Midbrain (tissue), 1 donor: ENCODE results near the gene EFNA3.
"Not testable (repeated sequence)": the region's sequence is repeated elsewhere in the genome, so short reads cannot be mapped to it uniquely, and the experiment has no call there.

ENCODE experiments used
- DNase-seq: peaks from one replicate; lab custom pipeline; 2025; lab: John Stamatoyannopoulos, UW

The EFNA3 gene

GRCh38 chr1:155110826-155111225 is 32.2 kb downstream of the EFNA3 start:
- no peak for DNase-seq

- DNase-seq: no peak
Measured at GRCh38 chr1:155113450-155113980, 34.9 kb downstream of the EFNA3 start.

- no peak for DNase-seq
Measured at GRCh38 chr1:155116113-155116764, 37.6 kb downstream of the EFNA3 start.

- DNase-seq: no peak
Measured at GRCh38 chr1:155117610-155118009, 39.0 kb downstream of the EFNA3 start.

- DNase-seq: not testable (repeated sequence)
Measured at GRCh38 chr1:155118090-155118489, 39.5 kb downstream of the EFNA3 start.

GRCh38 chr1:155120253-155120652 is 41.6 kb downstream of the EFNA3 start:
- no peak for DNase-seq

GRCh38 chr1:155121249-155121648 is 42.6 kb downstream of the EFNA3 start:
- DNase-seq: no peak

GRCh38 chr1:155122308-155122707 is 43.7 kb downstream of the EFNA3 start:
- no peak for DNase-seq

GRCh38 chr1:155123801-155124200 is 45.2 kb downstream of the EFNA3 start:
- no peak for DNase-seq

GRCh38 chr1:155124503-155125463 is 46.1 kb downstream of the EFNA3 start:
- DNase-seq: no peak

GRCh38 chr1:155125511-155125945 is 46.9 kb downstream of the EFNA3 start:
- DNase-seq: no peak

- peak; percentile 86 for DNase-seq
Measured at GRCh38 chr1:155125946-155126555, 47.4 kb downstream of the EFNA3 start.

- DNase-seq: peak; percentile 79
Measured at GRCh38 chr1:155126556-155127104, 48.0 kb downstream of the EFNA3 start.

- DNase-seq: peak; percentile 91
Measured at GRCh38 chr1:155127105-155127966, 48.7 kb downstream of the EFNA3 start, which contains the start of gene EFNA1. EFNA1 (plus strand) TSS chr1:155127876; CDS start chr1:155127978, 102 bp downstream.

- no peak for DNase-seq
Measured at GRCh38 chr1:155127967-155128754, 49.5 kb downstream of the EFNA3 start.

GRCh38 chr1:155128755-155129473 is 50.3 kb downstream of the EFNA3 start:
- DNase-seq: peak; percentile 47

- DNase-seq: no peak
Measured at GRCh38 chr1:155130272-155131006, 51.8 kb downstream of the EFNA3 start.

- no peak for DNase-seq
Measured at GRCh38 chr1:155131285-155131684, 52.6 kb downstream of the EFNA3 start.

- no peak for DNase-seq
Measured at GRCh38 chr1:155131856-155132255, 53.2 kb downstream of the EFNA3 start.
